ENCODE measurements around the gene HSPB2. TPM values are rescaled to one million over a fixed set of nuclear protein-coding genes. Genes with fewer than 3 reads are reported as not detected.

Gene HSPB2
- total RNA-seq, 4 donors from 2014 or later = 0.21 to 5.2 TPM; not detected in 2

- DNase-seq = no peak
- Histone ChIP-seq H3K9me3 (no peaks in the 10 kb centered on the region), H3K36me3 (no peaks in the 10 kb centered on the region), H3K4me1 (no peaks in the 10 kb centered on the region), H3K27ac (no peak overlapping the region), H3K27me3 (no peaks in the 10 kb centered on the region), H3K4me3 (no peak overlapping the region)
- intact Hi-C loops (cut with DNase I; ENCODE audit: low total_unique reads) = no loop called here
- TF ChIP-seq POLR2A (IDR thresholded peaks at IDR 0.05) = no peak
- TF ChIP-seq, protein P1, sequence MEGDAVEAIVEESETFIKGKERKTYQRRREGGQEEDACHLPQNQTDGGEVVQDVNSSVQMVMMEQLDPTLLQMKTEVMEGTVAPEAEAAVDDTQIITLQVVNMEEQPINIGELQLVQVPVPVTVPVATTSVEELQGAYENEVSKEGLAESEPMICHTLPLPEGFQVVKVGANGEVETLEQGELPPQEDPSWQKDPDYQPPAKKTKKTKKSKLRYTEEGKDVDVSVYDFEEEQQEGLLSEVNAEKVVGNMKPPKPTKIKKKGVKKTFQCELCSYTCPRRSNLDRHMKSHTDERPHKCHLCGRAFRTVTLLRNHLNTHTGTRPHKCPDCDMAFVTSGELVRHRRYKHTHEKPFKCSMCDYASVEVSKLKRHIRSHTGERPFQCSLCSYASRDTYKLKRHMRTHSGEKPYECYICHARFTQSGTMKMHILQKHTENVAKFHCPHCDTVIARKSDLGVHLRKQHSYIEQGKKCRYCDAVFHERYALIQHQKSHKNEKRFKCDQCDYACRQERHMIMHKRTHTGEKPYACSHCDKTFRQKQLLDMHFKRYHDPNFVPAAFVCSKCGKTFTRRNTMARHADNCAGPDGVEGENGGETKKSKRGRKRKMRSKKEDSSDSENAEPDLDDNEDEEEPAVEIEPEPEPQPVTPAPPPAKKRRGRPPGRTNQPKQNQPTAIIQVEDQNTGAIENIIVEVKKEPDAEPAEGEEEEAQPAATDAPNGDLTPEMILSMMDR (IDR thresholded peaks at IDR 0.05) = no peak
These were observed 26.5 kb upstream of the HSPB2 start for GRCh38 chr11:111886032-111886431.

DNA sequence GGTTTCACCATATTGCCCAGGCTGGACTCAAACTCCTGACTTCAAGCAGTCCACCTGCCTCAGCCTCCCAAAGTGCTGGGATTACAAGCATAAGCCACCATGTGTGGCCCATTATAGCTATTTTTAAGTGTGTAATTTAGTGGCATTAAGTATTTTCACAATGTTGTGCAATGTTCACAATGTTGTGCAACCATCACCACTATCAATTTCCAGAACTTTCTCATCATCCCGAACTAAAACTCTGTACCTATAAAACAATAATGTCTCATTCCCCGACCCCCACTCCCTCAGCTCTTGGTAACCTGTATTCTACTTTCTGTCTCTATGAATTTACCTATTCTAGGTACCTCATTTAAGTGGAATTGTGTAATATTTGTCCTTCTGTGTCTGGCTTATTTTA, 25.7 kb upstream of the HSPB2 start:
- DNase-seq = no peak
- Histone ChIP-seq H3K36me3 (no peaks in the 10 kb centered on the region), H3K4me1 (no peaks in the 10 kb centered on the region), H3K27me3 (no peaks in the 10 kb centered on the region), H3K9me3 (no peaks in the 10 kb centered on the region), H3K4me3 (no peak overlapping the region), H3K27ac (no peak overlapping the region)
- TF ChIP-seq, protein P1 (IDR thresholded peaks at IDR 0.05) = no peak
- TF ChIP-seq POLR2A (IDR thresholded peaks at IDR 0.05) = no peak
- intact Hi-C loops (cut with DNase I; ENCODE audit: low total_unique reads) = no loop called here

- intact Hi-C loops (cut with DNase I; ENCODE audit: low total_unique reads) = no loop called here
These were observed 7.1 kb upstream of the HSPB2 start for GRCh38 chr11:111905411-111905810.

GRCh38 chr11:111906680-111907079, 5.9 kb upstream of the HSPB2 start:
- Histone ChIP-seq H3K36me3 (no peaks in the 10 kb centered on the region), H3K9me3 (no peaks in the 10 kb centered on the region), H3K27me3 (no peaks in the 10 kb centered on the region), H3K4me1 (no peaks in the 10 kb centered on the region), H3K4me3 (no peak overlapping the region), H3K27ac (no peak overlapping the region)
- DNase-seq = no peak
- intact Hi-C loops (cut with DNase I; ENCODE audit: low total_unique reads) = no loop called here
- TF ChIP-seq POLR2A (IDR thresholded peaks at IDR 0.05) = no peak
- TF ChIP-seq, protein P1 (IDR thresholded peaks at IDR 0.05) = no peak

More at GRCh38 chr11:111905411-111905810, 7.1 kb upstream of the HSPB2 start:
- DNase-seq = no peak
- Histone ChIP-seq H3K27ac (no peak overlapping the region), H3K4me1 (no peaks in the 10 kb centered on the region), H3K4me3 (no peak overlapping the region), H3K27me3 (no peaks in the 10 kb centered on the region), H3K9me3 (no peaks in the 10 kb centered on the region), H3K36me3 (no peaks in the 10 kb centered on the region)
- no peak for TF ChIP-seq POLR2A (IDR thresholded peaks at IDR 0.05)
- TF ChIP-seq, protein P1 (IDR thresholded peaks at IDR 0.05) = no peak

DNA sequence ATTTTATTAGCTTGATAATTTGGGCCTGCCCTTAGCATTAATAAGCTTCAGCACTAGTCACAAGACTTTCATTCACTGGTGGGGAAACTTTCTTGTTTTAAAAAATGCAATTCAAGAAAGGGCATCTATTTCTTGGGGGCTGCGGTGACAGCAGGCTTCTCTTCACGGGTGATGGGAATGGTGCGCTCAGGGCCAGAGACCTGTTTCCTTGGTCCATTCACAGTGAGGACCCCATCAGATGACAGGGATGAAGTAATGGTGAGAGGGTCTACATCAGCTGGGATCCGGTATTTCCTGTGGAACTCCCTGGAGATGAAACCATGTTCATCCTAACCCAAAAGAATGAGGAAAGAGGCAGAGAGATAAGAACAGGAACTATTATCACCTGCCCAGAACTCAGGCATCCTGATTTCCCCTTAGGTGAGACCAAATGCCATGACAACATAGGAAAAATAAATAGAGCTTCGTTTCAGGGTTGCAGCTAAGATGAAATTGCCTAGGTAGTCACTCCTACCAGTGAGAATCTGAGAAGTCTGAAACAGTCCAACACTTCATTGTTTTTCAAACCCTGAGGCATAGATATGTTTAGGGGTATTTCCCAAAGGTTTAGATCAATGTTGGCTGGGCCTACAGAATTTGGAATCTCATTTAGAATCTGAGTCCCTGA, 3.8 kb upstream of the HSPB2 start:
- Histone ChIP-seq H3K4me1 (no peaks in the 10 kb centered on the region), H3K36me3 (no peaks in the 10 kb centered on the region), H3K9me3 (no peaks in the 10 kb centered on the region), H3K27me3 (no peaks in the 10 kb centered on the region), H3K4me3 (no peak overlapping the region), H3K27ac (peak overlapping the region; percentile 93 to 98)
- TF ChIP-seq POLR2A (IDR thresholded peaks at IDR 0.05) = no peak
- TF ChIP-seq, protein P1 (IDR thresholded peaks at IDR 0.05) = no peak
- intact Hi-C loops (cut with DNase I; ENCODE audit: low total_unique reads) = no loop called here
- DNase-seq = no peak
